ENCODE results near the gene GTF2IRD2.
"Not testable (repeated sequence)": the region's sequence is repeated elsewhere in the genome, so short reads cannot be mapped to it uniquely, and the experiment has no call there.

- TF ChIP-seq CTCF (conservative IDR thresholded peaks at IDR 0.05; ENCODE audit: low read depth in 2 of 2); POLR2AphosphoS5 (IDR thresholded peaks at IDR 0.05; ENCODE audit: low read depth); CREB1 (CRISPR knock-in tag; IDR thresholded peaks at IDR 0.05; ENCODE audit: low read depth); EZH2 (IDR thresholded peaks at IDR 0.05; ENCODE audit: low read depth, unreplicated experiment); EZH2phosphoT487 (IDR thresholded peaks at IDR 0.05; ENCODE audit: unreplicated experiment); REST (IDR thresholded peaks at IDR 0.05; ENCODE audit: unreplicated experiment); STAT1 (IDR thresholded peaks at IDR 0.05; ENCODE audit: unreplicated experiment); ETS1 (IDR thresholded peaks at IDR 0.05); NANOG (IDR thresholded peaks at IDR 0.05; ENCODE audit: borderline replicate concordance); ZNF114 (CRISPR knock-in tag; IDR thresholded peaks at IDR 0.05); JUNB (IDR thresholded peaks at IDR 0.05; ENCODE audit: unreplicated experiment): not testable (repeated sequence)
Observed at GRCh38 chr7:74885295-74885694, 33.9 kb upstream of the GTF2IRD2 start.
